Fibroblast of mammary gland (primary cell): ENCODE data around the gene WWC2.

Source experiments
- DNase-seq: peaks from one replicate; pipeline ENCODE4 v3.0.0-alpha.2; 2010; ENCODE audit warnings: low read depth
- H3K4me3 ChIP-seq: 2 replicates; pipeline ENCODE4 v1.5.1; 2011; ENCODE audit warnings: low read depth, mild to moderate bottlenecking, low read length, moderate library complexity; ENCODE audit not compliant: control insufficient read depth
- CTCF ChIP-seq: conservative IDR thresholded peaks from 2 replicates; pipeline ENCODE4 v1.5.1; 2011; ENCODE audit warnings: low read depth, low read length, inconsistent platforms; ENCODE audit not compliant: control insufficient read depth, insufficient read depth

Gene WWC2

GRCh38 chr4:183314806-183315205, 215.7 kb downstream of the WWC2 start:
- no peak for TF ChIP-seq CTCF
- no peak overlapping the region for H3K4me3 ChIP-seq
- DNase-seq, result no peak

- no peak overlapping the region for H3K4me3 ChIP-seq
- TF ChIP-seq CTCF, result no peak
- DNase-seq, result no peak
Measured at GRCh38 chr4:183318656-183319055, 219.6 kb downstream of the WWC2 start.

GRCh38 chr4:183320211-183321059, 221.4 kb downstream of the WWC2 start, which contains the start of gene CLDN22:
Gene CLDN22, minus strand, starts transcription at chr4:183320276. Its CDS starts 58 bp downstream, at chr4:183320218.
- no peak for TF ChIP-seq CTCF
- H3K4me3 ChIP-seq, result no peak within 1 kb of the TSS
- DNase-seq, result no peak

- TF ChIP-seq CTCF, result no peak
- no peak for DNase-seq
- no peak overlapping the region for H3K4me3 ChIP-seq
Measured at GRCh38 chr4:183321079-183321478, 222.0 kb downstream of the WWC2 start.

- DNase-seq, result no peak
- TF ChIP-seq CTCF, result no peak
- no peak overlapping the region for H3K4me3 ChIP-seq
Measured at GRCh38 chr4:183321516-183321915, 222.5 kb downstream of the WWC2 start.

GRCh38 chr4:183322326-183322725, 223.3 kb downstream of the WWC2 start, which contains the start of gene CLDN24:
Gene CLDN24, minus strand, starts transcription at chr4:183322426. Its CDS starts 0 bp downstream, at chr4:183322426.
- H3K4me3 ChIP-seq, result no peak within 1 kb of the TSS
- no peak for DNase-seq
- TF ChIP-seq CTCF, result no peak
